Measurements from ENCODE around the gene ISL1.

ISL1 gene

GRCh38 chr5:51386916-51387883, 4.0 kb downstream of the ISL1 start:
- TF ChIP-seq, protein P1, sequence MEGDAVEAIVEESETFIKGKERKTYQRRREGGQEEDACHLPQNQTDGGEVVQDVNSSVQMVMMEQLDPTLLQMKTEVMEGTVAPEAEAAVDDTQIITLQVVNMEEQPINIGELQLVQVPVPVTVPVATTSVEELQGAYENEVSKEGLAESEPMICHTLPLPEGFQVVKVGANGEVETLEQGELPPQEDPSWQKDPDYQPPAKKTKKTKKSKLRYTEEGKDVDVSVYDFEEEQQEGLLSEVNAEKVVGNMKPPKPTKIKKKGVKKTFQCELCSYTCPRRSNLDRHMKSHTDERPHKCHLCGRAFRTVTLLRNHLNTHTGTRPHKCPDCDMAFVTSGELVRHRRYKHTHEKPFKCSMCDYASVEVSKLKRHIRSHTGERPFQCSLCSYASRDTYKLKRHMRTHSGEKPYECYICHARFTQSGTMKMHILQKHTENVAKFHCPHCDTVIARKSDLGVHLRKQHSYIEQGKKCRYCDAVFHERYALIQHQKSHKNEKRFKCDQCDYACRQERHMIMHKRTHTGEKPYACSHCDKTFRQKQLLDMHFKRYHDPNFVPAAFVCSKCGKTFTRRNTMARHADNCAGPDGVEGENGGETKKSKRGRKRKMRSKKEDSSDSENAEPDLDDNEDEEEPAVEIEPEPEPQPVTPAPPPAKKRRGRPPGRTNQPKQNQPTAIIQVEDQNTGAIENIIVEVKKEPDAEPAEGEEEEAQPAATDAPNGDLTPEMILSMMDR (conservative IDR thresholded peaks at IDR 0.05; ENCODE audit: low read depth, low read length), result no peak
- no peak for DNase-seq (ENCODE audit: low read depth)
- H3K4me3 ChIP-seq (ENCODE audit: low read depth, low read length), result no peak overlapping the region

DNA sequence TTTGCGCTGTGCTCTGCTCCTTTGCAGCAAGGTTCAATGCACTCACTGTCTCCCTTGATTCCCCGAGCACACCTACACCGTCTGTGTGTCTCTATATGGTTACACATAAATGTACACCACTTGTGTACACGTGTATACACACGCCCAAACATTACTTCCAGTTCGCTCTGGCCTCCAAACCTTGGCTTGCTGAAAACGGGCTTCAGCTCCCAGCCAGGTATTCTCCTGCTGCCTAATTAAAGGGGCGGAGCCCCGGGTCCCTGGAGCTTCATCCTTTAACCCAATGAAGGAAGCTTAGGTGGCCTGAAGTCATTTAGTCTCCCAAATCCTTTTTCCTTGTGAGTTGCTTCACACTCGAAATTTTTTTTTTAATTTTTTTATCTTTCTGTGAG, 4.6 kb downstream of the ISL1 start:
- TF ChIP-seq, protein P1 (conservative IDR thresholded peaks at IDR 0.05; ENCODE audit: low read depth, low read length), result no peak
- DNase-seq (ENCODE audit: low read depth), result no peak
- no peak overlapping the region for H3K4me3 ChIP-seq (ENCODE audit: low read depth, low read length)

DNA sequence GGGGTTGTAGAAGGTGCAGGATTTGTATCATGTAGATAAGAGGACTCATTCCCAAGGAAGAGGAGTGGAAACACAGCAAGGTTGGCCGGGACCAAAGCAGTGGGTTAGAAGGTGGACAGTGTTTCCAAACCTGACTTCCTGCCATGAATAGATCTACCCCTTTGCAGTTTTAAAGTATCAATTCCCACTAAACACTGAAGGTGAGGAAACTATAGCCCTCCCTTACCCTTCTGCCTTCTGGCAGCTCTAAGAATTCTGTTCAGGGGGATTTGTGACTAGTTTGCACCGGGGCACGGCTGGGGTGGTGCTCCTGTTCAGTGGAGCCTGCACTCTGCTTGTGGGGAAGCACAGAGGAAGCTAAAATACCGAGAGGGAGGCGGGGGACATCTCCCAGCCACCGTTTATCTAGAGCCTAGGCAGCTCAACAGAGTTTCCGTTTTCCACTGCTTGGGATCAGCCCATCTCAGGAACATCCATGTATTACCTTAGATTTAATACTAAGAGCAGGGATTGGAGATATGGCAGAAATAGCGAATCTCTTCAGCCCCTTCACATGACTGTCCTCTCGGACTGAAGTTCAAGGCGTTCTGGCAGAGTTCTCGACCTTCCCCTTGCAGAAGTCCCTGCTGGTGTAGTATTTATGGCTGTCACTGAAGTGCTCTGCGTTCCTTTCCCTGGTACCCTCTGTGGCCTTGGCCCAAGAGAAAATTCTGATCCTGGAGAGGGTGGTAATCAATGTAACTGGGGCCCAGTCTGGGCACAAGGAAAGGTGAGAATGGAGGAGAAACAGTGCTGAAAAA, 5.4 kb downstream of the ISL1 start:
- TF ChIP-seq, protein P1 (conservative IDR thresholded peaks at IDR 0.05; ENCODE audit: low read depth, low read length), result no peak
- no peak overlapping the region for H3K4me3 ChIP-seq (ENCODE audit: low read depth, low read length)
- DNase-seq (ENCODE audit: low read depth), result no peak

DNA sequence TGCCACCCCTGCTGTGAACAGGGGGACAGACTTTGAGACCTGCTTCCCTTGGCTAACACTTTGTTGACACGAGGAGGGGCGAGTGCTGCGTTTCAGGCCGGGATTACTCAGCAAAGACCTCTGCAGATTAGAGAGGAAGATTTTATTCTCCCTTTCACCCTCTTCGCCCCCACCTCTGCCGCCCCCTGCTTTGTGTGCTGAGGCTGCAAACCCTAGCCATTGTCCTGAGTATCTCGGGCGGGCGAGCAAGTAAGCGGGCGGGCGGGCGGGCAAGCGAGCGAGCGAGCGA, 6.0 kb downstream of the ISL1 start:
- TF ChIP-seq, protein P1 (conservative IDR thresholded peaks at IDR 0.05; ENCODE audit: low read depth, low read length), result no peak
- H3K4me3 ChIP-seq (ENCODE audit: low read depth, low read length), result no peak overlapping the region
- no peak for DNase-seq (ENCODE audit: low read depth)

DNA sequence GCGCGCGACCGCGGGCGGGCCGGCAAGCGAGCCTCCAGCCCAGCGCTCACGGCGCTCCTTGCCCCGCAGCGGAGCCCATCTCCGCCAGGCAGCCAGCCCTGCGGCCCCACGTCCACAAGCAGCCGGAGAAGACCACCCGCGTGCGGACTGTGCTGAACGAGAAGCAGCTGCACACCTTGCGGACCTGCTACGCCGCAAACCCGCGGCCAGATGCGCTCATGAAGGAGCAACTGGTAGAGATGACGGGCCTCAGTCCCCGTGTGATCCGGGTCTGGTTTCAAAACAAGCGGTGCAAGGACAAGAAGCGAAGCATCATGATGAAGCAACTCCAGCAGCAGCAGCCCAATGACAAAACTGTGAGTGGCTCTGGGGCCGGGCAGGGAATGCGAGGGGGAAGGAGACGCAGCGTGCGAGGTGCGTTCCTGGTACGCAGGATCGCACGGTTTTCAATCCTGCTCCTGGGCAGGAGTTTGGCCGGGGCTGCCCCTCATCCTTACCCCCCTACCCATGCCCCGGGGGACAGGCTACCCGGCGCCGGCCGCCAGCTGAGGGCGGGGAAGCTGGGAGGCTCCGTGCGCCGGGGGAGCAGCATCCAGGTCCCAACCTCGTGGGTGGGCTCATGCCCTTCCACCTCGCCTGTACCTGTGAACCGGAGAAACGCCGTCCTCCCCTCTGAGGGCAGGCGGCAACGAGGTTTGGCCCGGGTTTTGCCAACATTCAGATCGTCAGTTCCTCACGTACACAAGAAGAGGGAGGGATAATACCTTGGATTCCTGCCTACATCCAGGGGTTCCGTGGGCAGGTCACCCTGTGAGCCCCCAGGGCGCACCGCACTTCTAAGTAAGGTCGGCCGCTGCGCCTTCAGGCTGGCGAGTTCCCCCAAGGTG, 6.6 kb downstream of the ISL1 start:
- no peak overlapping the region for H3K4me3 ChIP-seq (ENCODE audit: low read depth, low read length)
- TF ChIP-seq, protein P1 (conservative IDR thresholded peaks at IDR 0.05; ENCODE audit: low read depth, low read length), result no peak
- no peak for DNase-seq (ENCODE audit: low read depth)

DNA sequence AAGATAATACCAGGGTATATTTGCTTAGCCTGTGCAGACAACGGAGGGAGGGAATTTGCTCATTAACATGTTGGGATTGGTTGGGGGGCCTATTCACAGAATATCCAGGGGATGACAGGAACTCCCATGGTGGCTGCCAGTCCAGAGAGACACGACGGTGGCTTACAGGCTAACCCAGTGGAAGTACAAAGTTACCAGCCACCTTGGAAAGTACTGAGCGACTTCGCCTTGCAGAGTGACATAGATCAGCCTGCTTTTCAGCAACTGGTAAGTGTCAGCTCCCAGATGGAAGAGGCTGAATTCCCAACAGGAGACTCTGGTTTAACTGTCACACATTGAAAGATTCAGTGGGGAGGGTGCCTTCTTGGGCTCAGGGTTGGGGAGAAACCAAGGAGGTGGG, 7.9 kb downstream of the ISL1 start:
- DNase-seq (ENCODE audit: low read depth), result no peak
- TF ChIP-seq, protein P1 (conservative IDR thresholded peaks at IDR 0.05; ENCODE audit: low read depth, low read length), result no peak
- H3K4me3 ChIP-seq (ENCODE audit: low read depth, low read length), result no peak overlapping the region
